DMS 273 treated with DMSO at 0.1 percent for 48 hours (cell line): ENCODE data around the gene PC.

Experiments
- DNase-seq: peaks from one replicate; lab custom pipeline; 2025; lab: John Stamatoyannopoulos, UW

The PC gene

GRCh38 chr11:66864924-66865697 is 93.1 kb downstream of the PC start:
- no peak for DNase-seq

DNA sequence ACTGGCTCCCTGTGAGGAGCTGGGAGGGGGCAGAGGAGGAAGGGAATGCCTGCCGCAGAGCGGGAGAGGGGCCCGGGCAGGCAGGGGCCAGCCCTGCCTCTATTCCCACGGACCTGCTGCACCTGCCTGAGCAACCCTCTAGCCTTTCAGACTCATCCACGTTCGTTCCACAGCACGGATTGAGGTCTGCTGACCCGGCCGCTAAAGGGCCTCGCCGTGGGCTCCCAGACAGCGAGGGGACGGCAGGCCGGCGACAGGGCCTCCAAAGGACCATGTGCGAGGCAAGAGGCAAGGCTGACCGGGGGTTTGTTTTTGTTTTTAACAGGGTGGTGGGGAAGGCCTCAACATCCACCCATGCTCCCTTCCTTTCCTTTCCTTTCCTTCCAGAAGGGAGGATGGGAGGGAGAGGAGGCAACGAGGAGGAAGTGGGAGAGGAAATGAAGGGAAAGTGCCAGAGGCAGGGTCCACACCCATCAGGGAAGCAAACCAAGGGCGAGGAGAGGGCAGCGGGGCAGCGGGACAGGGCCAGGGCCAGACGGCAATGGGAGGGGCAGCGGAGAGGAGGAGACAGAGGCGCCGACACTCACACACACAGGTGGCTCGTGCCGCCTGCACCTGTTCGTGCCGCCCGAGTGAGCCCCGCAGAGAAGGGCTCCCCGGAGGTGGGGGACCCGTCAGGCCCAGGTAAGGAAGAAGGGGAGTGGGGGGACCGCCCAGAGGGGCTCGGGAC is 93.8 kb downstream of the PC start:
- no peak for DNase-seq

DNA sequence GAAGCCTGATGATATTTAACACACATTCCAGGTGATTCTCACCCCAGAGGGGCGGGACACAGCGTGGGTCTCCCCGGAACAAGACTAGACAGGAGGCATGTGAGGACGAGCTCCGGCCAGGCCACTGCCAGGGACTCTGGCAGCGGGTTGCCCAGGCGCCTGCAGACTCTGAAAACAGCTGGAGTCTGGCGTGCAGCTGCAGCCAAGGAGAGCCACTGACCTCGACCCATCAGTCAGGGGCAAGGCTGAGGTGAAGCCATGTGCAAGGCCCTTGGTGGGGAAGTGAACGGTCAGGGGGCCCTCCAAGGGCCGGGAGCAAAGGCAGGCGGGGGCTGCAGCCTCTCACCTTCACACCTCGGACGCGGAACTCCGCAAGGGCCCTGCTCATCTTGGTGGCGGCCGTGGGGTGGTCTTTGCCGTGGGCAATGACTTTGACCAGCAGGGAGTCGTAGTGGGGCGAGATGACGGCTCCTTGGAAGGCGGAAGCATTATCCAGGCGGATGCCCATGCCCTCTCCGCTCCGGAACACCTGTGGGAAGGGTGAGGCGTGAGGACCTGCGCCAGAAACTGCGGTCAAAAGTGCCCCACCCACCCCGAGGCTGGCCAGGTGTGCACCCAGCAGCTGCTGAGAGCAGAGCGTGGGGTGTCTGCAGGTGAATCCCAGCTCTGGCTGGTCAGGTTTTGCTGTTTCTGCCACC is 94.6 kb downstream of the PC start:
- DNase-seq = no peak

GRCh38 chr11:66862559-66863037 is 95.6 kb downstream of the PC start:
- no peak for DNase-seq

GRCh38 chr11:66861774-66862558 is 96.2 kb downstream of the PC start:
- DNase-seq = no peak

DNA sequence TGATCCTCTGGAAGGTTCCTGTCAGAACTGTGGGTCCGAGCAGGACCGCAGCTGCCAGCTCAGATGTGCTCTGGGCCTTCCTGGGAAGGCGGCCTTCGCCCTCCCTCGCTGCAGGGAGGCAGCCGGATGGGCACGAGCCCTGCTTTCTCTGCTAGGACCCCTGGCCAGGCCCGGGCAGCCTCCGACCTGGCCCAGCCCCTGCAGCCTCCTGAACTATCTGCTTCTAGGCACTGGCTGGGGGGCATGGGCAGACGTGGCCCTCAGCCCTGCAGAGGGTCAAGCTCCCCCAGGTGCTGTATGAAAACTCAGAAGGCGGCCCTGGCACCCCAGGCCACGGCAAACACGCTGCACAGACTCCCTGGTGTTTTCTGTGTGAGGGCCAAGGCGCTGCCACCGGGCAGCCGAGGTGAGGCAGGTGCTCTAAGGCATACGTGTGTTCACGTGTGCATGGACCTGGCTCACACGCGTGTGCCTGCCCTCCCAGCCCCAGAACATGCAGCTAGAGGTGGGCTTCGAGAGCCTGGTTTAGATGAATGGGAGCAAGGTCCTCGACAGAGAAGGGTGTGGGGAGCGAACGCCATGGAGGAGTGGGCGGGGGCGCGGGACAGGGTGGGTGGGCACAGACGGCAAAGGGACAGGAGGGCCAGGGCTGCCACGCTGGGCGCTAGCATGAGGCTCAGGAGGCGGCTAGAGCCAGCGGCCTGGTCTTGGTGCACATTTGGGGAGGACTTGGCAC is 97.0 kb downstream of the PC start:
- no peak for DNase-seq

DNA sequence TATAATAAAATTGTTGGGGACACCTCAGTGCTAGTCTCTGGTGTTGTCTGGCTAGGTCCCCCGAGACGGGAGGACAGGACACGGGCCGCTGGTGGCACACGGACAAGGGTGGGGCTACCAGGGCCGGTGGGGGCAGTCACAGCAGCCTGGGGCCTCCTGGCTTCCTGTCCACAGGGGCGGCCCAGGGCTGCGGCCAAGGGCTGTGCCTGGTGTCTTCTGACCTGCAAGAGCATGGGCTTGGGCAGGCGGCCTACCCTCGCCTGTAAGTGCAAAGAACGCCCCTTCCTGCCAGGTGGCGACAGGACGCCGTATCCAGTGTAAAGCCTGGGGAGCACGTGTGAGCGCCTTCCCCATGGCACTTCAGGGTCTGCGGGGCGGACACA is 97.7 kb downstream of the PC start:
- DNase-seq = no peak

GRCh38 chr11:66859686-66860448 is 98.3 kb downstream of the PC start:
- DNase-seq = no peak

DNA sequence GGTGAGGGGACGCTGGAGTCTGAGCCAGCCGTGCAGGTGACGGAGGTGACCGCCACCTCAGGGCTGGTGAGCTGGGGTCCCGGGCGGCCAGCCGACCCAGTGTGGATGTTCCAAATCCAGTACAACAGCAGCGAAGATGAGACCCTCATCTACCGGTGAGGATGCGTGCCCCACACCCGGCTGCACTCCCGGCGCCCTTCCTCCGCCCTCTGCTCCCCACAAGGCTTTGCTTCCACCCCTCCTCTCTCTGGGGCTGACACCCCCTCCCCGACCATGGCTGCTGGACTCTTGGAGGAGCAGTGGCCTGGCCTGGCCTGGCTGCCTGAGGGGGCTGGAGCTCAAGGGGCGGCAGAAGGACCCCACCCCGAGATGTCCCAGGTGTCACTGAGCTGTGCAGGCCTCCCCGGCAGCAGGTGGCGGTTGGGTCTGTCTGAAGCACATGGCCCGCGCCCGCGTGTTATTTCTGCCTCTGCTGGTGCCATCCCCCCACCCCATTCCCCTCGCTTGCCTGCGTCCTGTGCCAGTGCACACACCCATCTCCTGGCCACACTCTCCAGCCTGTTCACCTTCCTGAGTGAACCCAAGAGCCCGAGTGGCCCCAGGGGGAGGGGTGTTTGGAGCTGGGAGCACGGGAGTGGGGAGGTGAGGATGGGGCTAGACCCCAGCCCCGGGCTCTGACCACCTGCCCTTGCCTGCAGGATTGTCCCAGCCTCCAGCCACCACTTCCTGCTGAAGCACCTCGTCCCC is 99.1 kb downstream of the PC start:
- DNase-seq = no peak

DNA sequence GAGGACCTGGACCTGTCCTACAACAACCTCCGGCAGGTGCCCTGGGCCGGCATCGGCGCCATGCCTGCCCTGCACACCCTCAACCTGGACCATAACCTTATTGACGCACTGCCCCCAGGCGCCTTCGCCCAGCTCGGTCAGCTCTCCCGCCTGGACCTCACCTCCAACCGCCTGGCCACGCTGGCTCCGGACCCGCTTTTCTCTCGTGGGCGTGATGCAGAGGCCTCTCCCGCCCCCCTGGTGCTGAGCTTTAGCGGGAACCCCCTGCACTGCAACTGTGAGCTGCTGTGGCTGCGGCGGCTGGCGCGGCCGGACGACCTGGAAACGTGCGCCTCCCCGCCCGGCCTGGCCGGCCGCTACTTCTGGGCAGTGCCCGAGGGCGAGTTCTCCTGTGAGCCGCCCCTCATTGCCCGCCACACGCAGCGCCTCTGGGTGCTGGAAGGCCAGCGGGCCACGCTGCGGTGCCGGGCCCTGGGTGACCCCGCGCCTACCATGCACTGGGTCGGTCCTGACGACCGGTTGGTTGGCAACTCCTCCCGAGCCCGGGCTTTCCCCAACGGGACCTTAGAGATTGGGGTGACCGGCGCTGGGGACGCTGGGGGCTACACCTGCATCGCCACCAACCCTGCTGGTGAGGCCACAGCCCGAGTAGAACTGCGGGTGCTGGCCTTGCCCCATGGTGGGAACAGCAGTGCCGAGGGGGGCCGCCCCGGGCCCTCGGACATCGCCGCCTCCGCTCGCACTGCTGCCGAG is 99.8 kb downstream of the PC start:
- DNase-seq = no peak

DNA sequence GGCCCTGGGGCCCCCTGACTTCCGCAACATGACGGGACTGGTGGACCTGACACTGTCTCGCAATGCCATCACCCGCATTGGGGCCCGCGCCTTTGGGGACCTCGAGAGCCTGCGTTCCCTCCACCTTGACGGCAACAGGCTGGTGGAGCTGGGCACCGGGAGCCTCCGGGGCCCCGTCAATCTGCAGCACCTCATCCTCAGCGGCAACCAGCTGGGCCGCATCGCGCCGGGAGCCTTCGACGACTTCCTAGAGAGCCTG is 100.3 kb downstream of the PC start:
- DNase-seq = no peak

- no peak for DNase-seq
Measured at GRCh38 chr11:66857234-66857926, 100.8 kb downstream of the PC start.

DNA sequence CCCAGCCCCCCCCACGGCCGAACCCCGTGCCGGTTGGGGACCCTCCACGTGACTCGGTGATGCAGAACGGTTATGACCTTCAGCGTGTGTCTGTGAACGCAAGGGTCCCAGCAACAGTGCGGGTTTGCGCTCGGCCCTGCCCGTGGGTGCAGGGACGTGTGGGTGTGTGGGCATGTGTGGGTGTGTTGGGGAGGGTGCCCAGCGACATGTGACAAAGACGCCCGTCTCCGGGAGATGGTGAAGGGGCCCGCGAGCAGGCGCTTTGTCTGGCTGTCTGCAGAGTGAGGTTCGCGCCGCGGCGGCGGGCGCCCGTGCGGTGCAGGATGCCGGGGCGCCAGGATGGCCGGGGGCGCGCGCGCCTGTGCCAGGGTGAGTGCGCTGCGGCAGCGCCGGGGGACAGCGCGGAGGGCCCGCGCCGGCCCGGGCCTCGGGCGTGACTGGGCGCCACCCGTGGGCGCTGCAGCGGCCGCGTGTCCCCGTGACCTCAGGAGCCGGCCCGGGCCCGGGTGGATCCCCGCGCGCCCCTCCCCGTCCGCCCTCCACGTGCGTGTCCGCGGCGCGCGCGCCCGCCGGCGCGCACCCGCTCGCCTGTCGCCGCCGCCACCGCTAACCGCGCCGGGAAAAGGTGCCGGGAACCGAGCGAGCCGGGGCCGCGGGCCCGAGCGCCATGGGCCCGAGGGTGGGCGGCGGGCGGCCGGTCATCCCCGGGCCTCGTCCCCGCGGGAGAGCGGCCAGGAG is 101.5 kb downstream of the PC start, which contains the start of gene LRFN4:
LRFN4 (plus strand) TSS at position 569 of the 738 bp plus-strand sequence. CDS start 681 bp downstream, outside the sequence.
- peak; percentile 15 for DNase-seq

GRCh38 chr11:66855574-66856495 is 102.3 kb downstream of the PC start:
- DNase-seq = peak; percentile 49

DNA sequence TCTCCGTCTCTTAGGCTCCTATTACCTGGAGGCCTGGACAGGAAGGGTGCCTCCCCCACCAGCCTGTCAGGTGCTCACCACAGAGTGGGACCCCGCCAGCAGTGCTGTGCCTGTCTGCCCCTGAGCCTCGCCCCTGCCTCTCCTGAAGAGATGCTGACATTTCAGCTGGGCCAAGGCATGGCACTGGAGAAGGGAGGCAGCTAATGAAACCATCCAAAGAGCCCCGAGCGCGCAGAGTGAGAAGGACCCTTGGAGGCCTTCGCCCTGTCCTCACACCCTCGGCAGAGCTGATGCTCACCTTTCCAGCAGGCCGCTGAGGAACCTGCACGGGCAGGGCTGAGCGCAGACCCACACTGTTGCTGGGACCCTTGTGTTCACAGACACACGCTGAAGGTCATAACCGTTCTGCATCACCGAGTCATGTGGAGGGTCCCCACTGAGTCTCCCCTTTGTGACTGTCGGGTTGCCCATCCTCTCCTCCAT is 103.4 kb downstream of the PC start:
- DNase-seq = no peak

- DNase-seq = no peak
Measured at GRCh38 chr11:66854231-66854661, 103.9 kb downstream of the PC start.
